ENCODE results near the gene SSTR4. TPM values are rescaled to one million over a fixed set of nuclear protein-coding genes. Genes with fewer than 3 reads are reported as not detected.

Gene SSTR4
- total RNA-seq, 2 experiments from 2014 or later = not detected

DNA sequence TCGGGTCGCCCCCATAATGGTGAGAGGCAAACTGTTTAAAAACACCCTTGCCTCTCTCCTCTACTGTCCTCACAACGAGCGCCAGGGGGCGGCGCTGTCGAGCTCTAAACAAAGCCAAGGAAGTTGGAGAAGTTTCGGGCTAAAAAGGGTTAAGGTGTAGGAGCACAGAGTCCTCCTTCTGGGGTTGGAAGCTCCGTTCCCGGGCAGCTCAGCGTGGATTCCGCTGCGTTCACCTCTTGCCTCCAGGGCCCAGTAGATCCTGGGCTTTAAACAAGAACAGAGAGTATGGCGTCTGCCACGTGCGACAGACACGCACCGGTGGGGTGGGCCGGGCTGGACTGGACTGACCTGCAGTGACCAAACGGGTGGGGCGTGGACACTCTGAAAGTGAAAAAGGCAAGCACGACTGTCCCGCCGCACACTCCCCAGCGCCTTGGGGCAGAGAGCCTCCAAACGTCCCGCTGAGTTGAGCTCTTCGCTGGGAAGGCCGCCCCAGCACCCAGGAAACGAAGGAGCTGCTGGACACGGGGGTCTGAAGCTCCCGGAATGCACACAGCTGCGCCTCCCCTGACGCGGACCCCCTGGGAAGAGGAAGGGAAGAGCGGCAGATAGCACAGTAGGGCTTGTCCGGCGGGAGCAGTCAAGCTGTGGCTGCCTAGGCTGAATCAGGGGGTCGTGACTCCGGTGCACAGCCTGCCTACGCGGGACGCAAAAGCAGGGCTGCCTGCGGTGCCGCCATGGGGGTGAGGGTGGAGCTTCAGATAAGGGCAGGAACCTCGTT lies 15.9 kb downstream of the SSTR4 start:
- H3K27me3 Mint-ChIP-seq = peaks cover 62% of the 10 kb centered on the region
- no peaks in the 10 kb centered on the region for H3K36me3 Mint-ChIP-seq (ENCODE audit: low read depth)
- H3K4me3 Mint-ChIP-seq = no peak overlapping the region
- DNase-seq = peak; percentile 32
- ChIA-PET CTCF (interaction anchor here (0.7 to 1.4 kb wide), 3 partner anchors 22 to 298 kb away, joined by 3 read pairs; no protein-coding TSS in a partner anchor), POLR2A (no interaction called here)
- no peak overlapping the region for H3K27ac Mint-ChIP-seq
- H3K4me1 Mint-ChIP-seq = peaks cover 8% of the 10 kb centered on the region
- no peaks in the 10 kb centered on the region for H3K9me3 Mint-ChIP-seq

DNA sequence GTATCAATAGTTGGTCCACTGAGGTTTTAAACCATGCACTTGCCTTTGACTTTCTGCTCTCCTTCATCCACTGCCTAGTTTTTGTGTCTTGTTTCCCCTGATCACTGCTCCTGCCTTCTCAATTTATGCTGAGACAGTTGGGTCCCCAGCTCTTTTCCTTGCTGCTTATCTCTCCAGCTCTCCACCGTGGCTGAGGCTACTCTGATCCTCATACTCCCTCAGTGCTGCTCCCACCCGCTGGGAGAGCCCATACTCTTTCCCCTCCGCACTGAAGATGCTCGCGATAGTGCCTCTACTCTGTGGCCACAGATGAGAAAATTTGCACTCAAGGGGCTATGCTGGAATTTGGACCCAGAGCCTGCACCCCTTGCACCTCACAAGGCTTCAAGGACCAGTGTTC lies 17.8 kb downstream of the SSTR4 start:
- ChIA-PET POLR2A (no interaction called here), CTCF (interaction anchor here (1.3 kb wide), 1 partner anchor 10 kb away, joined by 5 read pairs; no protein-coding TSS in a partner anchor)
- Mint-ChIP-seq H3K9me3 (no peaks in the 10 kb centered on the region), H3K27ac (no peak overlapping the region), H3K27me3 (peaks cover 57% of the 10 kb centered on the region), H3K4me1 (peaks cover 6% of the 10 kb centered on the region), H3K4me3 (no peak overlapping the region), H3K36me3 (ENCODE audit: low read depth) (no peaks in the 10 kb centered on the region)
- no peak for DNase-seq

DNA sequence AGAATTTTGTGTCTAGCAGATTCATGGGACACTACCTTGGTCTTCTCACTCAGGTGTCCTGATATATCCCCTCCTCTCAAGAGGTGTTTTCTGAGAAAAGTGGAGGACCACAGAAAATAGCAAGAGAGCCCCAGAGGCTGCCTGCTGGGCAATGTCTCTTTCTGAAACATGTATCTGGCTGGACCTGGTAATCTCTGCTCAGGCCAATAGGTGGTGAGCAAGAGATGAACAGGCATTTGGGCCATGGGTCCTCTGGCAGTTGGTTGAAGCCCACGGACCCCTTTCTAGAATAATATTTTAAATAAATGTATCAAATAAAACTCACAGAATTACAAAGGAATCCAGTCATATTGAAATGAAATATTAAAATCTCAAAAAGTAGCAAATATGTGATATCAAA lies 23.1 kb downstream of the SSTR4 start:
- peaks cover 27% of the 10 kb centered on the region for H3K27me3 Mint-ChIP-seq
- no peak overlapping the region for H3K4me3 Mint-ChIP-seq
- CTCF ChIA-PET = no interaction called here

DNA sequence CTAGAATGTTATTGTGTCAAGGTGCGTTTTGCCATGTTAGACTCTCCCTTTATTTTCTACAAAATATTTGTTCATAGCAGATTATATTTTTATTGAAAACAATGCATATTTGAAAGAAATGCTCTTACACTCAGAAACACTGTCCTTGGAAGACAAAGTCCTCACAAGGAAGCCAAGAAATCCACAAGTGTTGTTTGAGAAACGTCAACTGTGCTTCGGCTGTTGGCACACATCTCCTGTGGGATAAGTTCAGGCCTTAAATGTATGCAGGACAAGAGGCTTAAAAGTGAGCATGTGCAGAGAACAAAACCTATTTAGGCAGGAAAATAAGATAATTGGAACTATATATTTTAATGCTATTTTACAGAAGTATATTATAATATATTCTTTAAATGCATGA lies 23.9 kb downstream of the SSTR4 start:
- ChIA-PET CTCF (no interaction called here), POLR2A (no interaction called here)
- Mint-ChIP-seq H3K27ac (no peak overlapping the region), H3K4me3 (no peak overlapping the region), H3K4me1 (no peaks in the 10 kb centered on the region), H3K9me3 (no peaks in the 10 kb centered on the region), H3K27me3 (peaks cover 23% of the 10 kb centered on the region), H3K36me3 (ENCODE audit: low read depth) (no peaks in the 10 kb centered on the region)
- no peak for DNase-seq

More for the DNA sequence above, 23.1 kb downstream of the SSTR4 start:
- Mint-ChIP-seq H3K9me3 (no peaks in the 10 kb centered on the region), H3K27ac (no peak overlapping the region), H3K4me1 (no peaks in the 10 kb centered on the region), H3K36me3 (ENCODE audit: low read depth) (no peaks in the 10 kb centered on the region)
- POLR2A ChIA-PET = no interaction called here
- DNase-seq = no peak

DNA sequence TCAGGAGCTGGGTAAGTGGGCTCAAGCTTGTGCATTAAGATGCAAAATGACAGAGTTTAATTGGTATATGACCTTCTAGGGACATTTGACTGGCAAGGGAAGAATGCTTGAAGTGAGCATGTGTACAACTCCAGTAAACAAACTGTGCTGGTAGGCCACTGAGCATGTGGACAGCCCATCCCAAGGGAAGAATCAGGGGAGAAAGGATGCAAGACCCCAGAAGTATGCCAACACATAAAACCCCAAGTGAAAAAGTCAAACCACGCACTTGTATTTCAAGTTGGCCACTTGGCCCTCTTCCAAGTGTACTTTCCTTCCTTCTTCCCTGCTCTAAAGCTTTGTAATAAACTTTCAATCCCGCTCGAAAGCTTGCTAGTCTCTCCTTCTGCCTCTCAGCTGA lies 24.7 kb downstream of the SSTR4 start:
- Mint-ChIP-seq H3K4me1 (no peaks in the 10 kb centered on the region), H3K4me3 (no peak overlapping the region), H3K27me3 (peaks cover 25% of the 10 kb centered on the region), H3K27ac (no peak overlapping the region), H3K9me3 (no peaks in the 10 kb centered on the region), H3K36me3 (ENCODE audit: low read depth) (no peaks in the 10 kb centered on the region)
- POLR2A ChIA-PET = no interaction called here
- CTCF ChIA-PET = no interaction called here
- no peak for DNase-seq

DNA sequence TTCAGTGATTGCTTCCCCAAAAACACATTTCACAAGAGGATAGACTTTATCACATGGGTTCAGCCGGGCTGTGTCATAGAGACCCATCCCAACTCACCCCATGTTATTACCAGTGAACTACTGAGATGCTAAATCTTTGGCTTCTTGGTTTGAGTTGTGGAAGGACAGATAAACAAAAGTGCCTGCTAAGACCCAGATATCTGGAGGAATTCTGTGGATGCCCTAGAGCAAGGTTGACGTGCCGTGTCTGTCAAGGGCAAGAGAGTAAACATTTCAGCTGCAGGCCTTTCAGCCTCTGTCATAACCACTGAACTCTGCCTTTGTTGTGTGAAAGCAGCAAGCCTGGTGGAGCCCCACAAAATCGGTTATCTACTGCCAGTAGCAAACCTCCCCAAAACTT lies 25.5 kb downstream of the SSTR4 start:
- Mint-ChIP-seq H3K27me3 (peaks cover 24% of the 10 kb centered on the region), H3K27ac (no peak overlapping the region), H3K36me3 (ENCODE audit: low read depth) (no peaks in the 10 kb centered on the region), H3K4me1 (no peaks in the 10 kb centered on the region), H3K9me3 (no peaks in the 10 kb centered on the region), H3K4me3 (no peak overlapping the region)
- ChIA-PET POLR2A (no interaction called here), CTCF (no interaction called here)
- DNase-seq = no peak

DNA sequence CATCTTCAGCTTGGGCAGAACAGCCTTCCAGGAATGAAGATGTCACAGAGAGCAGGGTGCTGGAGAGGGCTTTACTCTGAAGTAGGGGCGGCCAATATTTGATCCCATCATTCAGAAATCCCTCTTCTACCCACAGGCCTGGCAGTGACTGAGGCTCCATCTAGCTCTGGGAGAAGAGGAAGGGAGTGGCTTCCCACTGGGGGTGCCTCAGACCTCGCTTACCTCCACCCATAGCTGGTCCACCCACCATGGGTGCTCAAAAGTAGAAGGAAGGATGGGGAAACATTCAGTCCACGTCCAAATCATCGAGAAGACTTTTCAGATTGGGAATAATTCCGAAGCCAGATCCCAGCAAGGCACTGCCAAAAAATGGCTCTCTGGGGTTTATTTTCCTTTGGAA lies 26.1 kb downstream of the SSTR4 start:
- no peak for DNase-seq
- Mint-ChIP-seq H3K27me3 (peaks cover 27% of the 10 kb centered on the region), H3K4me1 (no peaks in the 10 kb centered on the region), H3K9me3 (no peaks in the 10 kb centered on the region), H3K36me3 (ENCODE audit: low read depth) (no peaks in the 10 kb centered on the region), H3K4me3 (no peak overlapping the region), H3K27ac (no peak overlapping the region)
- ChIA-PET CTCF (no interaction called here), POLR2A (no interaction called here)

DNA sequence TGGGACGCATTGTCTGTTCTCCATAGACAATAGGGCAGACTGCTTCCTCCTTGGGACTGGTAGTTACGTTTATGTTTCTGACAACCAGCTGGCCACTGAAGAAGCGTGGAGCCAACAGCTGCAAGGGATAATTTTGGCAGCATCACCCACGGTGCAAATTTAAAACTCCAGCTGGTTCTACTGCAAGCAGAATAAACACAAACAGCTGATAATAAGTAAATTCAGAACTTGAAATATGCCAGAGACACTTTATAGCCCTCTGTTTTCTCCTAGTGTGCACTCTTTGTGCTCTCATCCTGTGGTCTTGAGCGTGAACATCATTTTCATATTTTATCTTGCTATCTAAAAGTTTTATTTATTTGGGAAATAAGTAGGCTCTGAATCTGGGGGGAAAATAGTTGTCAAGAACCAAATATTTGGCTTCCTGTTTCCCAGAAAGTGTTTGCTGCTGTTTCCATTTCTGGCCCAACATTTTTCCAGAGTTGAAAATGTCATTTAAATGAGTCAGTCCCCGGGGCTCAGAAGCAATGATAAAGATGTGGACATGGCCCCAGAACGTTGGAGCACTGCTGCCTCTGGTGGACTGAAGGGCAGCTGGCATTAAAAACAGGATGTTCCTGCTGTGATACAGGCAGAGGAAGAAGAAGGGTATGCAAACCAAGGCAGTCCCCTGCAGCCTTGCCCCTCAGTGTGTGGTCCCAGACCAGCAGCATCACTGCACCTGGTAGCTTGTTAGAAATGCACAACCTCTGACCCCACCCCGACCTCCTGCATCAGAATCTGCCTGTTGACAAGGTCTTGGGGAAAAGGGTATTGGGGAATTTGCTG lies 26.8 kb downstream of the SSTR4 start:
- no peaks in the 10 kb centered on the region for H3K9me3 Mint-ChIP-seq
- DNase-seq = no peak
- POLR2A ChIA-PET = no interaction called here
- CTCF ChIA-PET = no interaction called here
- H3K27ac Mint-ChIP-seq = no peak overlapping the region
- no peak overlapping the region for H3K4me3 Mint-ChIP-seq
- no peaks in the 10 kb centered on the region for H3K36me3 Mint-ChIP-seq (ENCODE audit: low read depth)
- H3K4me1 Mint-ChIP-seq = no peaks in the 10 kb centered on the region
- peaks cover 30% of the 10 kb centered on the region for H3K27me3 Mint-ChIP-seq

DNA sequence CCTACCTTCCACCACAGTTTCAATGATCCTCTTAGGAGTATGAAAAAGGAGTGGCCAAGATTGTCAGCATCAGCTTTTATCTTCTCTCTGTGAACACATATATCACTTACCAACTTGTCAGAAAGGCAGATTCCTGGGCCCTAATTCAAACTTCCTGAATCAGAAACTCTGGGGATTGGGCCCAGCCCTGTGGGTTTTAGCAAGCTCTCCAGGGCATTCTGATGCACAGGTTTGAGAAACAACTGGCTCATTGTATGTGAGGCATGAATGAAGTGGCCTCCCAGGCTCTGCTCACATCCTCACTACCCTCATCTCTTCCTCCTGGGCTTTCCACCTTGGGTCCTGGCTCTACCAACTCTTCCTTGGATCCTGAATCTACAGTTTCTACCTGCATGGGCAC lies 27.5 kb downstream of the SSTR4 start:
- H3K36me3 Mint-ChIP-seq (ENCODE audit: low read depth) = no peaks in the 10 kb centered on the region
- no peak for DNase-seq
- ChIA-PET CTCF (no interaction called here), POLR2A (no interaction called here)
- H3K4me3 Mint-ChIP-seq = no peak overlapping the region
- no peaks in the 10 kb centered on the region for H3K4me1 Mint-ChIP-seq
- no peaks in the 10 kb centered on the region for H3K9me3 Mint-ChIP-seq
- no peak overlapping the region for H3K27ac Mint-ChIP-seq
- H3K27me3 Mint-ChIP-seq = peaks cover 27% of the 10 kb centered on the region

DNA sequence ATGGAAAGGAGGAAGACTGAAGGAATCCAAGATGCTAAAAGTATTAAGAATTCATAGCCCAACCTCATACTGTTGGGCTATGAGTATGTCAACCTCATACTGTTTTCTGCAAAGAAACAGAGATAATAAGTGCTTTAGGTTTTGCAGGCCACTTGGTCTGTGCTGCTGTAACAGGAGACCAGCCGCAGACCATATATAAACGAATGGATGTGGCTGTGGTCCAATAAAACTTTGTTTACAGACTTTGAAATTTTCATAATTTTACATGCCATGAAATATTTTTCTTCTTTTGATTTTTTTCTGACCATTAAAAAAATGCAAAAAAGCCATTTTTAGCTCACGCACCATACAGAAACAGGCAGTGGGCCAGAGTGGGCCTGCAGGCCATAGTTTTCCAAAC lies 28.1 kb downstream of the SSTR4 start:
- CTCF ChIA-PET = no interaction called here
- Mint-ChIP-seq H3K27ac (no peak overlapping the region), H3K36me3 (ENCODE audit: low read depth) (no peaks in the 10 kb centered on the region), H3K4me3 (no peak overlapping the region), H3K27me3 (peaks cover 22% of the 10 kb centered on the region), H3K9me3 (no peaks in the 10 kb centered on the region), H3K4me1 (no peaks in the 10 kb centered on the region)
- POLR2A ChIA-PET = no interaction called here
- no peak for DNase-seq

DNA sequence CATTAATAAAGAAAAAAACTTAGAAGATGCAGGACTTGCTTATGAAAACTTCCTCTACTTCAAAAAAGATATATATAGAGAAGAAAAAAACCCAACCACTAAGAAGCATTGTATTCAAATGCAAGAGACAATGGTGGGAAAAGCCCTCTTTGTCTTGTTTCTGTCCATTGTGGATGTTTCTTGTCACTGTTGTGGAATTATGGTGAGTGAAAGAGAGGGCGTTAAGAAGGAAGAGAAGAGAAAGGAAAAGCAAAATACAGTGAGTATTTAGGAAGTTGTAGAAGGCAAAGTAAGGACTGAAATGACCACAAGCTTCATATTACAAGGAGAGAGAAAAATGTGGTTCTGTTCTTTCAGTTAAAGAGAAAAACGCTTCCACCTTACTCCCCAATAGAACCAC lies 28.5 kb downstream of the SSTR4 start:
- H3K36me3 Mint-ChIP-seq (ENCODE audit: low read depth) = no peaks in the 10 kb centered on the region
- no peak overlapping the region for H3K4me3 Mint-ChIP-seq
- DNase-seq = no peak
- H3K27ac Mint-ChIP-seq = no peak overlapping the region
- ChIA-PET CTCF (no interaction called here), POLR2A (no interaction called here)
- H3K9me3 Mint-ChIP-seq = no peaks in the 10 kb centered on the region
- peaks cover 22% of the 10 kb centered on the region for H3K27me3 Mint-ChIP-seq
- H3K4me1 Mint-ChIP-seq = no peaks in the 10 kb centered on the region

DNA sequence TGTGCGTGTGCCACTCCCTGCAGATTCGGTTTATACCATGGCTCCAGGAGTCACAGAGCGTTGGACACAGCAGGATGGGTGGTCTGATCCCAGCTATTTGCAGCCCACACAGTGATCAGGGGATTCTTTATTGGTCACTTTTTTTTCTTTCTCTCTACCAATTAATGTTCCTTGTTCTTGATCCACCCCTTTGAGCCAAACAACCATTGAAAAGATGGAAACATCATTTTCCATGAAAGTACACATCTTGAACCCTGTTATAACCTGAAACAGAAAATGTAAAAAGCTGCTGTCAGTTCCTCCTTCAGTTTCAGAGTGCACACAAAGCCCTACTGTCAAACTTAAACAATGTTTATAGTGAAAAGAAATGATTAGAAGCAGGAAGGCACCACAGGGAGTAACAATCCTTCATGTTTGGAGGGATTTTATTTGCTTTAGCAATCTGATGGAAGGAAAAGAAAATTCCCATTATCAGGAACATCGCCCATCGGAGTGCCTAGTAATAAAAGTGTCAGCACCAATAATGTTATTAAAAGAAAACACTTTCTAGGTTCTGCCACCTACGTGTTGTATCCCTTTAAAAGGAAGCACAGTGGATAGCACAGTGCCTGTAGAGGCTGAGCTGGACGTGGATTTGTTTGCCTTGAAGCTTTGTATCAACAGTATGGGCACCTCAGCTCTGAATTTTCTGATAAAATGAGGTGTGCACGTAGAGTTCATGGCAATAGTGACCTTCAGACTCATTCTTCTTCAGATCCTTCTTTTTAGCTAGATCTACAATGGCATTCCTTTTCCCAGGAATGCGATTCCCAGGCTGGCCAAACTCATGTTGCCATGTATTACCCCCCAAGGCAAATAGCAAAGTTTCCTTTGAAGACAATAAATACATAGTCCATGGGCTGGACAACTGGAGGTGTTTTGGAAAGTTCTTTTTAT lies 30.4 kb downstream of the SSTR4 start:
- Mint-ChIP-seq H3K9me3 (no peaks in the 10 kb centered on the region), H3K27ac (no peak overlapping the region), H3K4me3 (no peak overlapping the region), H3K27me3 (peaks cover 17% of the 10 kb centered on the region), H3K4me1 (no peaks in the 10 kb centered on the region), H3K36me3 (ENCODE audit: low read depth) (no peaks in the 10 kb centered on the region)
- ChIA-PET CTCF (no interaction called here), POLR2A (no interaction called here)
- no peak for DNase-seq

DNA sequence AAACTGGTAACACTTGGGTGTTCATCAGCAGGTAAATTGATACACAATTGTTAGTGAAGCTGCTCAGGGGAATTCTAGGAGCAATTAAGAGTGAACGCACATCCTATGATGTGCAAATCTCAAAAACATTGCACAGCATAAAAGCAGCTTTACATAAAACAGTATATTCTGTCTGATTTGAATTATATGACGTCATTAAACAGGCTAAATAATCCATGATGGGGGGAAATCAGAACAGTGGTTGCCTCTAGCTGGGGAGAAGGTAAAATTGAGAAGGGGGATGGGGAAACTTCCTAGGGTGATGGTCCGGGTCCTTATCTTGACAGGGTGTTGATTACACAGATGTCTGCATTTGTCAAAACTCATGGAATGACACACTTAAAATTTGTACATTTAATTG lies 31.7 kb downstream of the SSTR4 start:
- ChIA-PET POLR2A (no interaction called here), CTCF (no interaction called here)
- Mint-ChIP-seq H3K4me3 (no peak overlapping the region), H3K36me3 (ENCODE audit: low read depth) (no peaks in the 10 kb centered on the region), H3K4me1 (no peaks in the 10 kb centered on the region), H3K27me3 (peaks cover 17% of the 10 kb centered on the region), H3K27ac (no peak overlapping the region), H3K9me3 (no peaks in the 10 kb centered on the region)
- no peak for DNase-seq
